ENCODE measurements around the gene PCGF1. TPM values are rescaled to one million over a fixed set of nuclear protein-coding genes. Genes with fewer than 3 reads are reported as not detected.
"Not testable (repeated sequence)": the region's sequence is repeated elsewhere in the genome, so short reads cannot be mapped to it uniquely, and the experiment has no call there.

Gene PCGF1
- total RNA-seq, 1 experiment from 2014 or later = 44.8 TPM

GRCh38 chr2:74471332-74472065 lies 36.0 kb downstream of the PCGF1 start:
- Histone ChIP-seq H3K4me2 (ENCODE audit: low read depth, low read length, poor library complexity, severe bottlenecking) (peak overlapping the region; percentile 92), H3K4me1 (ENCODE audit: low read length) (peaks cover 24% of the 10 kb centered on the region), H3K4me3 (ENCODE audit: low read length) (peak overlapping the region; percentile 71), H3K36me3 (ENCODE audit: insufficient read depth, low read length) (peaks cover 10% of the 10 kb centered on the region; the same call in 1 of the 2 replicates), H3K9me2 (replicated peaks; ENCODE audit: insufficient read depth, low read length) (no peaks in the 10 kb centered on the region), H3K9me3 (ENCODE audit: low read length) (no peaks in the 10 kb centered on the region), H2AFZ (ENCODE audit: low read length) (peak overlapping the region; percentile 4; the same call in 1 of the 2 replicates), H3K9ac (ENCODE audit: low read length) (peak overlapping the region; percentile 76), H4K20me1 (ENCODE audit: insufficient read depth, low read depth, low read length) (no peaks in the 10 kb centered on the region; the same call in 1 of the 2 replicates), H3K27me3 (ENCODE audit: low read length) (no peaks in the 10 kb centered on the region), H3K79me2 (ENCODE audit: low read length) (peaks cover 9% of the 10 kb centered on the region), H3K27ac (ENCODE audit: low read length) (peak overlapping the region; percentile 83)
- DNase-seq = peak; percentile 77

- not testable (repeated sequence) for H3K4me3 ChIP-seq (ENCODE audit: low read length); H3K27me3 ChIP-seq (ENCODE audit: low read length); H3K9me2 ChIP-seq (replicated peaks; ENCODE audit: insufficient read depth, low read length); H3K36me3 ChIP-seq (ENCODE audit: insufficient read depth, low read length); H4K20me1 ChIP-seq (ENCODE audit: insufficient read depth, low read depth, low read length); DNase-seq; H3K9me3 ChIP-seq (ENCODE audit: low read length); H3K27ac ChIP-seq (ENCODE audit: low read length); H2AFZ ChIP-seq (ENCODE audit: low read length)
- Histone ChIP-seq H3K79me2 (ENCODE audit: low read length) (peaks cover 15% of the 10 kb centered on the region), H3K4me2 (ENCODE audit: low read depth, low read length, poor library complexity, severe bottlenecking) (peak overlapping the region; percentile 92), H3K4me1 (ENCODE audit: low read length) (peaks cover 28% of the 10 kb centered on the region), H3K9ac (ENCODE audit: low read length) (0 out of 2 replicates have a peak overlapping the region, but pooled peaks have one; percentile 3)
These were observed 36.8 kb downstream of the PCGF1 start for GRCh38 chr2:74470742-74471141.

GRCh38 chr2:74464406-74464805 lies 43.1 kb downstream of the PCGF1 start:
- Histone ChIP-seq H3K9ac (ENCODE audit: low read length) (peak overlapping the region; percentile 84), H3K4me2 (ENCODE audit: low read depth, low read length, poor library complexity, severe bottlenecking) (peak overlapping the region; percentile 88), H3K4me3 (ENCODE audit: low read length) (peak overlapping the region; percentile 78), H3K27me3 (ENCODE audit: low read length) (no peaks in the 10 kb centered on the region), H3K79me2 (ENCODE audit: low read length) (peaks cover 32% of the 10 kb centered on the region), H3K9me2 (replicated peaks; ENCODE audit: insufficient read depth, low read length) (no peaks in the 10 kb centered on the region), H3K36me3 (ENCODE audit: insufficient read depth, low read length) (peaks cover 12% of the 10 kb centered on the region), H3K27ac (ENCODE audit: low read length) (peak overlapping the region; percentile 73), H3K4me1 (ENCODE audit: low read length) (peaks cover 25% of the 10 kb centered on the region), H2AFZ (ENCODE audit: low read length) (no peak overlapping the region), H3K9me3 (ENCODE audit: low read length) (no peaks in the 10 kb centered on the region), H4K20me1 (ENCODE audit: insufficient read depth, low read depth, low read length) (peaks cover 4% of the 10 kb centered on the region; the same call in 1 of the 2 replicates)
- DNase-seq = peak; percentile 69

- Histone ChIP-seq H3K9ac (ENCODE audit: low read length) (no peak overlapping the region), H2AFZ (ENCODE audit: low read length) (no peak overlapping the region), H3K4me3 (ENCODE audit: low read length) (no peak overlapping the region), H3K4me2 (ENCODE audit: low read depth, low read length, poor library complexity, severe bottlenecking) (no peak overlapping the region), H3K27me3 (ENCODE audit: low read length) (no peaks in the 10 kb centered on the region), H4K20me1 (ENCODE audit: insufficient read depth, low read depth, low read length) (peaks cover 4% of the 10 kb centered on the region; the same call in 1 of the 2 replicates), H3K9me3 (ENCODE audit: low read length) (no peaks in the 10 kb centered on the region), H3K4me1 (ENCODE audit: low read length) (peaks cover 30% of the 10 kb centered on the region), H3K27ac (ENCODE audit: low read length) (no peak overlapping the region), H3K79me2 (ENCODE audit: low read length) (peaks cover 37% of the 10 kb centered on the region), H3K36me3 (ENCODE audit: insufficient read depth, low read length) (peaks cover 12% of the 10 kb centered on the region), H3K9me2 (replicated peaks; ENCODE audit: insufficient read depth, low read length) (no peaks in the 10 kb centered on the region)
- DNase-seq = peak; percentile 40
These were observed 44.7 kb downstream of the PCGF1 start for GRCh38 chr2:74462786-74463105.

- H3K27me3 ChIP-seq (ENCODE audit: low read length) = no peaks in the 10 kb centered on the region
- peaks cover 12% of the 10 kb centered on the region for H3K36me3 ChIP-seq (ENCODE audit: insufficient read depth, low read length)
- no peak overlapping the region for H3K4me2 ChIP-seq (ENCODE audit: low read depth, low read length, poor library complexity, severe bottlenecking)
- H3K27ac ChIP-seq (ENCODE audit: low read length) = no peak overlapping the region
- peaks cover 4% of the 10 kb centered on the region; the same call in 1 of the 2 replicates for H4K20me1 ChIP-seq (ENCODE audit: insufficient read depth, low read depth, low read length)
- H3K4me1 ChIP-seq (ENCODE audit: low read length) = peaks cover 31% of the 10 kb centered on the region
- no peaks in the 10 kb centered on the region for H3K9me3 ChIP-seq (ENCODE audit: low read length)
- H3K9me2 ChIP-seq (replicated peaks; ENCODE audit: insufficient read depth, low read length) = no peaks in the 10 kb centered on the region
- no peak overlapping the region for H3K4me3 ChIP-seq (ENCODE audit: low read length)
- no peak overlapping the region for H3K9ac ChIP-seq (ENCODE audit: low read length)
- no peak for DNase-seq
- H2AFZ ChIP-seq (ENCODE audit: low read length) = no peak overlapping the region
- peaks cover 37% of the 10 kb centered on the region for H3K79me2 ChIP-seq (ENCODE audit: low read length)
These were observed 45.3 kb downstream of the PCGF1 start for GRCh38 chr2:74462054-74462785.

- Histone ChIP-seq H3K79me2 (ENCODE audit: low read length) (peaks cover 44% of the 10 kb centered on the region), H4K20me1 (ENCODE audit: insufficient read depth, low read depth, low read length) (peaks cover 4% of the 10 kb centered on the region; the same call in 1 of the 2 replicates), H3K9ac (ENCODE audit: low read length) (no peak overlapping the region), H3K4me1 (ENCODE audit: low read length) (peaks cover 39% of the 10 kb centered on the region), H3K4me2 (ENCODE audit: low read depth, low read length, poor library complexity, severe bottlenecking) (no peak overlapping the region), H3K9me3 (ENCODE audit: low read length) (no peaks in the 10 kb centered on the region), H3K27me3 (ENCODE audit: low read length) (no peaks in the 10 kb centered on the region), H3K27ac (ENCODE audit: low read length) (no peak overlapping the region), H3K9me2 (replicated peaks; ENCODE audit: insufficient read depth, low read length) (no peaks in the 10 kb centered on the region), H2AFZ (ENCODE audit: low read length) (no peak overlapping the region), H3K36me3 (ENCODE audit: insufficient read depth, low read length) (peaks cover 12% of the 10 kb centered on the region), H3K4me3 (ENCODE audit: low read length) (no peak overlapping the region)
- DNase-seq = peak; percentile 65
These were observed 46.1 kb downstream of the PCGF1 start for GRCh38 chr2:74461187-74462053.

- H3K9me2 ChIP-seq (replicated peaks; ENCODE audit: insufficient read depth, low read length); H3K4me3 ChIP-seq (ENCODE audit: low read length); H3K4me2 ChIP-seq (ENCODE audit: low read depth, low read length, poor library complexity, severe bottlenecking); H3K27me3 ChIP-seq (ENCODE audit: low read length); H4K20me1 ChIP-seq (ENCODE audit: insufficient read depth, low read depth, low read length); H3K27ac ChIP-seq (ENCODE audit: low read length); H3K9me3 ChIP-seq (ENCODE audit: low read length); DNase-seq; H2AFZ ChIP-seq (ENCODE audit: low read length): not testable (repeated sequence)
- Histone ChIP-seq H3K9ac (ENCODE audit: low read length) (peak overlapping the region; percentile 90; the same call in 1 of the 2 replicates), H3K36me3 (ENCODE audit: insufficient read depth, low read length) (peaks cover 12% of the 10 kb centered on the region), H3K4me1 (ENCODE audit: low read length) (peaks cover 42% of the 10 kb centered on the region), H3K79me2 (ENCODE audit: low read length) (peaks cover 46% of the 10 kb centered on the region)
These were observed 47.3 kb downstream of the PCGF1 start for GRCh38 chr2:74460187-74460586.

All from Karpas-422 (cell line).